BJ (cell line): ENCODE data around the gene SLC25A41. TPM values are rescaled to one million over a fixed set of nuclear protein-coding genes. Genes with fewer than 3 reads are reported as not detected.

Experiments
- CTCF ChIA-PET: fragments of 350-600 bp; formaldehyde crosslinking; extraction: SDS; loops from one replicate; lab custom pipeline; 2021; ENCODE audit warnings: antibody characterized with exemption, inconsistent platforms; lab: Yijun Ruan, JAX
- POLR2A ChIA-PET: fragments of 300-600 bp; sonication (Branson Sonifier 250); formaldehyde crosslinking; extraction: SDS; loops from one replicate; lab custom pipeline; 2021; ENCODE audit warnings: antibody characterized with exemption; lab: Charles Lee
- DNase-seq: peaks from one replicate; pipeline ENCODE4 v3.0.0-alpha.2; 2011; ENCODE audit warnings: low read depth
- H3K27me3 ChIP-seq: 2 replicates; pipeline ENCODE4 v1.6.0; 2011; ENCODE audit warnings: low read length; ENCODE audit not compliant: control insufficient read depth, insufficient read depth
- H3K36me3 ChIP-seq: 2 replicates; pipeline ENCODE4 v1.5.1; 2011; ENCODE audit warnings: low read length; ENCODE audit not compliant: control insufficient read depth, insufficient read depth
- H3K4me3 ChIP-seq: 2 replicates; pipeline ENCODE4 v1.5.1; 2011; ENCODE audit warnings: low read depth, mild to moderate bottlenecking, control low read depth, low read length
- CTCF ChIP-seq: IDR thresholded peaks from 2 replicates; pipeline ENCODE4 v1.5.1; 2011; ENCODE audit warnings: low read depth, mild to moderate bottlenecking, control low read depth, inconsistent platforms, low read length, moderate library complexity; ENCODE audit not compliant: insufficient read depth
- polyA plus RNA-seq: library from polyadenylated mRNA; depleted of rRNA; stranded (reverse); fragments of >200 nt; gene quantifications from 2 replicates; pipeline ENCODE4 v1.2.3, GENCODE V29; 2011

The SLC25A41 gene
- polyA plus RNA-seq, 1 experiment = 0.05 TPM

- no peak for DNase-seq
- no peak for TF ChIP-seq CTCF
- CTCF ChIA-PET = no interaction called here
- no peak overlapping the region for H3K4me3 ChIP-seq
- H3K36me3 ChIP-seq = no peaks in the 10 kb centered on the region
- POLR2A ChIA-PET = no interaction called here
- H3K27me3 ChIP-seq = no peaks in the 10 kb centered on the region
These were observed 14.5 kb upstream of the SLC25A41 start for GRCh38 chr19:6448045-6448444.

- Histone ChIP-seq H3K27me3 (no peaks in the 10 kb centered on the region), H3K4me3 (no peak overlapping the region), H3K36me3 (no peaks in the 10 kb centered on the region)
- ChIA-PET POLR2A (no interaction called here), CTCF (no interaction called here)
- TF ChIP-seq CTCF = no peak
- no peak for DNase-seq
These were observed 12.9 kb upstream of the SLC25A41 start for GRCh38 chr19:6446452-6446851.

GRCh38 chr19:6443986-6444385 is 10.4 kb upstream of the SLC25A41 start:
- POLR2A ChIA-PET = no interaction called here
- DNase-seq = no peak
- CTCF ChIA-PET = no interaction called here
- H3K27me3 ChIP-seq = no peaks in the 10 kb centered on the region
- H3K36me3 ChIP-seq = no peaks in the 10 kb centered on the region
- H3K4me3 ChIP-seq = no peak overlapping the region
- TF ChIP-seq CTCF = no peak

GRCh38 chr19:6442087-6442688 is 8.6 kb upstream of the SLC25A41 start:
- ChIA-PET CTCF (no interaction called here), POLR2A (no interaction called here)
- H3K27me3 ChIP-seq = no peaks in the 10 kb centered on the region
- no peak overlapping the region for H3K4me3 ChIP-seq
- DNase-seq = no peak
- no peaks in the 10 kb centered on the region for H3K36me3 ChIP-seq
- TF ChIP-seq CTCF = no peak

GRCh38 chr19:6440905-6441304 is 7.3 kb upstream of the SLC25A41 start:
- Histone ChIP-seq H3K36me3 (no peaks in the 10 kb centered on the region), H3K4me3 (no peak overlapping the region), H3K27me3 (no peaks in the 10 kb centered on the region)
- no peak for DNase-seq
- TF ChIP-seq CTCF = no peak
- ChIA-PET CTCF (no interaction called here), POLR2A (no interaction called here)
